H9 (cell line): Measurements from ENCODE around the gene ZNF335. TPM values are rescaled to one million over a fixed set of nuclear protein-coding genes. Genes with fewer than 3 reads are reported as not detected.

ENCODE experiments used
- DNase-seq: peaks from one replicate; pipeline ENCODE4 v3.0.0-alpha.2; 2017
- H2AFZ ChIP-seq: one replicate; pipeline ENCODE4 v1.6.1; 2013; ENCODE audit warnings: mild to moderate bottlenecking, low read length, control low read depth, moderate library complexity
- H2AK5ac ChIP-seq: 2 replicates; pipeline ENCODE4 v1.6.1; 2013; ENCODE audit warnings: low read length, control low read depth, mixed read lengths; ENCODE audit not compliant: insufficient read length
- H2BK120ac ChIP-seq: one replicate; pipeline ENCODE4 v1.6.1; 2013; ENCODE audit warnings: low read depth, mild to moderate bottlenecking, low read length, control low read depth, inconsistent platforms; ENCODE audit not compliant: poor library complexity, severe bottlenecking
- H2BK12ac ChIP-seq: 2 replicates; pipeline ENCODE4 v1.6.1; 2013; ENCODE audit warnings: low read length, control low read depth, mixed read lengths, low read depth; ENCODE audit not compliant: insufficient read length
- H2BK15ac ChIP-seq: 2 replicates; pipeline ENCODE4 v1.6.1; 2013; ENCODE audit warnings: low read depth, low read length, control low read depth
- H2BK20ac ChIP-seq: one replicate; pipeline ENCODE4 v1.6.1; 2013; ENCODE audit warnings: low read depth, mild to moderate bottlenecking, low read length, control low read depth, inconsistent platforms; ENCODE audit not compliant: poor library complexity, severe bottlenecking
- H2BK5ac ChIP-seq: 2 replicates; pipeline ENCODE4 v1.6.1; 2013; ENCODE audit warnings: low read length, control low read depth, mixed read lengths; ENCODE audit not compliant: insufficient read length
- H3K14ac ChIP-seq: 2 replicates; pipeline ENCODE4 v1.6.1; 2013; ENCODE audit warnings: low read length, control low read depth; ENCODE audit not compliant: insufficient read depth
- H3K18ac ChIP-seq: 2 replicates; pipeline ENCODE4 v1.6.1; 2013; ENCODE audit warnings: low read depth, mild to moderate bottlenecking, mixed read lengths, low read length, control low read depth; ENCODE audit not compliant: insufficient read length
- H3K23ac ChIP-seq: 2 replicates; pipeline ENCODE4 v1.6.1; 2013; ENCODE audit warnings: low read length, control low read depth, mixed read lengths, low read depth; ENCODE audit not compliant: insufficient read length
- H3K23me2 ChIP-seq: 2 replicates; pipeline ENCODE4 v1.6.1; 2013; ENCODE audit warnings: low read depth, mild to moderate bottlenecking, mixed read lengths, low read length, control low read depth; ENCODE audit not compliant: insufficient read length, poor library complexity, severe bottlenecking
- H3K27ac ChIP-seq: 2 replicates; pipeline ENCODE4 v1.5.1; 2013; ENCODE audit warnings: low read length, control low read depth, mixed read lengths, low read depth; ENCODE audit not compliant: insufficient read length
- H3K27me3 ChIP-seq: 2 replicates; pipeline ENCODE4 v1.6.1; 2013; ENCODE audit warnings: low read length, control low read depth, inconsistent platforms; ENCODE audit not compliant: insufficient read depth
- H3K4ac ChIP-seq: 2 replicates; pipeline ENCODE4 v1.6.1; 2013; ENCODE audit warnings: low read depth, mild to moderate bottlenecking, control low read depth, inconsistent platforms, low read length, moderate library complexity
- H3K4me1 ChIP-seq: 2 replicates; pipeline ENCODE4 v1.6.1; 2013; ENCODE audit warnings: low read length, control low read depth, inconsistent platforms; ENCODE audit not compliant: insufficient read depth
- H3K4me2 ChIP-seq: 2 replicates; pipeline ENCODE4 v1.6.1; 2013; ENCODE audit warnings: low read length, control low read depth, mixed read lengths; ENCODE audit not compliant: insufficient read length, insufficient read depth
- H3K56ac ChIP-seq: 2 replicates; pipeline ENCODE4 v1.6.1; 2013; ENCODE audit warnings: low read depth, mild to moderate bottlenecking, mixed read lengths, low read length, control low read depth; ENCODE audit not compliant: insufficient read length
- H3K79me1 ChIP-seq: 2 replicates; pipeline ENCODE4 v1.6.1; 2013; ENCODE audit warnings: low read depth, mild to moderate bottlenecking, moderate library complexity, low read length, control low read depth, inconsistent platforms; ENCODE audit not compliant: insufficient read depth, poor library complexity, severe bottlenecking
- H3K79me2 ChIP-seq: 2 replicates; pipeline ENCODE4 v1.6.1; 2013; ENCODE audit warnings: low read length, control low read depth, inconsistent platforms; ENCODE audit not compliant: insufficient read depth
- H3K9ac ChIP-seq: 2 replicates; pipeline ENCODE4 v1.6.1; 2013; ENCODE audit warnings: low read length, control low read depth, mixed read lengths; ENCODE audit not compliant: insufficient read length; ENCODE audit errors: extremely low read depth
- H3K9me3 ChIP-seq: one replicate; pipeline ENCODE4 v1.6.1; 2013; ENCODE audit warnings: low read depth, low read length, inconsistent platforms; ENCODE audit not compliant: control insufficient read depth
- H3T11ph ChIP-seq: one replicate; pipeline ENCODE4 v1.6.1; 2013; ENCODE audit warnings: mild to moderate bottlenecking, low read length, control low read depth, inconsistent platforms
- H4K20me1 ChIP-seq: one replicate; pipeline ENCODE4 v1.6.1; 2013; ENCODE audit not compliant: control insufficient read depth, insufficient read length, insufficient read depth
- H4K5ac ChIP-seq: 2 replicates; pipeline ENCODE4 v1.6.1; 2013; ENCODE audit warnings: low read depth, mild to moderate bottlenecking, mixed read lengths, low read length, control low read depth; ENCODE audit not compliant: insufficient read length
- H4K8ac ChIP-seq: replicated peaks from 2 replicates; pipeline ENCODE4 v1.6.1; 2013; ENCODE audit warnings: low read length, control low read depth, mixed read lengths, low read depth; ENCODE audit not compliant: insufficient read length
- H4K91ac ChIP-seq: 2 replicates; pipeline ENCODE4 v1.6.1; 2013; ENCODE audit warnings: low read depth, mild to moderate bottlenecking, moderate library complexity, mixed read lengths, low read length, control low read depth; ENCODE audit not compliant: insufficient read length
- H3K27ac Mint-ChIP-seq, 3 experiments: 2 replicates in 2 of 3; 3 replicates in 1 of 3; pipeline ENCODE4 v1.8.0; 2020 to 2021; ENCODE audit warnings: mixed read lengths in 3 of 3, mild to moderate bottlenecking in 1 of 3, moderate library complexity in 1 of 3
- H3K27me3 Mint-ChIP-seq: 2 replicates; pipeline ENCODE4 v1.8.0; 2021; ENCODE audit warnings: low read depth, mild to moderate bottlenecking, moderate library complexity, mixed read lengths
- H3K36me3 Mint-ChIP-seq, 3 experiments: 2 replicates in 2 of 3; 3 replicates in 1 of 3; pipeline ENCODE4 v1.8.0; 2020 to 2021; ENCODE audit warnings: low read depth in 3 of 3, mixed read lengths in 3 of 3; ENCODE audit not compliant: insufficient read depth in 1 of 3
- H3K4me1 Mint-ChIP-seq, 2 experiments: 2 replicates each; pipeline ENCODE4 v1.8.0; 2020; ENCODE audit warnings: mixed read lengths in 2 of 2
- H3K4me3 Mint-ChIP-seq, 2 experiments: 2 replicates in 1 of 2; 3 replicates in 1 of 2; pipeline ENCODE4 v1.8.0; 2020 to 2021; ENCODE audit warnings: mild to moderate bottlenecking in 2 of 2, mixed read lengths in 2 of 2, moderate library complexity in 1 of 2
- H3K9me3 Mint-ChIP-seq, 2 experiments: 2 replicates in 1 of 2; 3 replicates in 1 of 2; pipeline ENCODE4 v1.8.0; 2020; ENCODE audit warnings: mild to moderate bottlenecking in 2 of 2, mixed read lengths in 2 of 2, moderate library complexity in 1 of 2
- WGBS: extraction: QIAGEN DNeasy Blood & Tissue Kit; methylation state at CpG from one replicate; pipeline ENCODE4 v1.1.7; 2013; ENCODE audit warnings: missing lambda C conversion rate, low lambda C conversion rate, mixed read lengths; ENCODE audit not compliant: insufficient read length; ENCODE audit errors: extremely low coverage; 5-methylcytosine and 5-hydroxymethylcytosine counted together
- total RNA-seq: library from RNA; stranded (reverse); gene quantifications from 2 replicates; pipeline ENCODE4 v1.2.1, GENCODE V29; 2021
- TF ChIP-seq, protein P1 (sequence below): fragments of 200-600 bp; sonication (generic); conservative IDR thresholded peaks from 3 replicates; pipeline ENCODE4 v1.8.0; 2021; ENCODE audit warnings: antibody characterized with exemption, mild to moderate bottlenecking

ZNF335 gene
- total RNA-seq, 1 experiment from 2014 or later: 21.1 TPM

DNA sequence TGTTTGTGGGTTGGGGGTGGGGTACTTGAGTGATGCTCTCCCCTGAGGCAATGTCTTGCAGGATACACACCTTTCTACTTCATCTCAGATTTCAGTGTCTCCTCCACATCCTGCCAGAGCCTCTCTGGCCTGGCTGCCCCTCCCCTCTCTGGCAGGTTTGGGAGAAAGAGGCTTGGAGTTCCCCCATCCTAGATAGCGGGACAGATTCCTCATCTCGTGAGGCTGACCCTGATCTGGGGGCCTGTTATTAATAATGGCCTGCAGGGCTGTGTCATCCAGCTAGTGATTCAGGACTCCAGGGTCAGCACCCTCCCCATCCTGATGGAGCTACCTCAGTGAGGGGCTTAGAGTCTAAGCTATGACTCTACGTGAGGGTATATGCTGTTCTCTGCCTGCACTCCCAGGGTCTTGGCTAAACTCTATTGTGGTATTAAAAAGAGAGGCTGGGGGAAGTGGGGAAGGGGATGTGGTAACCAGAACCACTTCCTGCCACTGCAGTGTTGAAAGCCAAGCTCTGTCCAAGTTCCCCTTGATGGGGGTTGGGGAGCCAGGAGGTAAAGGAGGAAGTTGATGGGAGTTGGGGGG, 33.0 kb upstream of the ZNF335 start:
- peak; percentile 86 for DNase-seq
- H3K14ac ChIP-seq: no peak overlapping the region
- no peak overlapping the region for H3K56ac ChIP-seq
- Mint-ChIP-seq H3K9me3 (no peaks in the 10 kb centered on the region), H3K4me3 (peak overlapping the region in 1 of 2 experiments; percentile 53; a peak in 3 of 5 replicates), H3K36me3 (no peaks in the 10 kb centered on the region; a peak in 1 of 7 replicates), H3K4me1 (peaks cover 43 to 60% of the 10 kb centered on the region in 2 experiments), H3K27me3 (peaks cover 2% of the 10 kb centered on the region; the same call in 1 of the 2 replicates), H3K27ac (peak overlapping the region in 2 of 3 experiments; percentile 89 to 93; a peak in 4 of 7 replicates)
- no peaks in the 10 kb centered on the region for H3K23me2 ChIP-seq
- H3K27ac ChIP-seq: peak overlapping the region; percentile 29
- no peak overlapping the region for H2BK5ac ChIP-seq
- no peak overlapping the region for H2BK120ac ChIP-seq
- no peak overlapping the region for H3K18ac ChIP-seq
- H3K4me2 ChIP-seq: peak overlapping the region; percentile 10
- no peak overlapping the region for H4K91ac ChIP-seq
- no peak overlapping the region for H2AK5ac ChIP-seq
- TF ChIP-seq, protein P1, sequence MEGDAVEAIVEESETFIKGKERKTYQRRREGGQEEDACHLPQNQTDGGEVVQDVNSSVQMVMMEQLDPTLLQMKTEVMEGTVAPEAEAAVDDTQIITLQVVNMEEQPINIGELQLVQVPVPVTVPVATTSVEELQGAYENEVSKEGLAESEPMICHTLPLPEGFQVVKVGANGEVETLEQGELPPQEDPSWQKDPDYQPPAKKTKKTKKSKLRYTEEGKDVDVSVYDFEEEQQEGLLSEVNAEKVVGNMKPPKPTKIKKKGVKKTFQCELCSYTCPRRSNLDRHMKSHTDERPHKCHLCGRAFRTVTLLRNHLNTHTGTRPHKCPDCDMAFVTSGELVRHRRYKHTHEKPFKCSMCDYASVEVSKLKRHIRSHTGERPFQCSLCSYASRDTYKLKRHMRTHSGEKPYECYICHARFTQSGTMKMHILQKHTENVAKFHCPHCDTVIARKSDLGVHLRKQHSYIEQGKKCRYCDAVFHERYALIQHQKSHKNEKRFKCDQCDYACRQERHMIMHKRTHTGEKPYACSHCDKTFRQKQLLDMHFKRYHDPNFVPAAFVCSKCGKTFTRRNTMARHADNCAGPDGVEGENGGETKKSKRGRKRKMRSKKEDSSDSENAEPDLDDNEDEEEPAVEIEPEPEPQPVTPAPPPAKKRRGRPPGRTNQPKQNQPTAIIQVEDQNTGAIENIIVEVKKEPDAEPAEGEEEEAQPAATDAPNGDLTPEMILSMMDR: no peak
- H3K9me3 ChIP-seq: no peaks in the 10 kb centered on the region
- H3K27me3 ChIP-seq: no peaks in the 10 kb centered on the region
- H3T11ph ChIP-seq: no peak overlapping the region
- no peak overlapping the region for H4K8ac ChIP-seq
- H3K79me1 ChIP-seq: no peaks in the 10 kb centered on the region
- no peaks in the 10 kb centered on the region for H4K20me1 ChIP-seq
- no peak overlapping the region for H3K23ac ChIP-seq
- no CpG with 5 or more reads among the region's 3 CpGs for WGBS
- no peak overlapping the region for H3K4ac ChIP-seq
- H3K9ac ChIP-seq: no peak overlapping the region
- no peak overlapping the region for H2BK12ac ChIP-seq
- no peak overlapping the region for H2AFZ ChIP-seq
- H3K79me2 ChIP-seq: no peaks in the 10 kb centered on the region
- H2BK15ac ChIP-seq: no peak overlapping the region
- peaks cover 7% of the 10 kb centered on the region; the same call in 1 of the 2 replicates for H3K4me1 ChIP-seq
- no peak overlapping the region for H4K5ac ChIP-seq
- no peak overlapping the region for H2BK20ac ChIP-seq
